Spleen (tissue), 11 donors: ENCODE measurements around the gene GRIK4. TPM values are rescaled to one million over a fixed set of nuclear protein-coding genes. Genes with fewer than 3 reads are reported as not detected.

Source experiments
- DNase-seq: peaks from one replicate; pipeline ENCODE4 v3.0.0-alpha.2; 2020
- H3K27ac ChIP-seq, 8 donors: fragments of 200-600 bp; sonication (generic) in 7 of 8; 1 replicate in 4 of 8; 2 replicates in 4 of 8; pipeline versions ENCODE4 v1.5.0 to v1.8.0; 2016 to 2021; ENCODE audit warnings: inconsistent platforms in 4 of 8, mild to moderate bottlenecking in 4 of 8, moderate library complexity in 1 of 8
- H3K27me3 ChIP-seq, 7 donors: fragments of 200-600 bp; sonication (generic) in 6 of 7; replicated peaks in 1 of 7; 1 replicate in 4 of 7; 2 replicates in 3 of 7; pipeline versions ENCODE4 v1.5.0 to v1.8.0; 2016 to 2021; ENCODE audit warnings: inconsistent platforms in 3 of 7, mild to moderate bottlenecking in 1 of 7
- H3K36me3 ChIP-seq, 6 donors: fragments of 200-600 bp; sonication (generic) in 5 of 6; 1 replicate in 4 of 6; 2 replicates in 2 of 6; pipeline versions ENCODE4 v1.5.0 to v1.8.0; 2016 to 2021; ENCODE audit warnings: inconsistent platforms in 2 of 6
- H3K4me1 ChIP-seq, 6 donors: fragments of 200-600 bp; sonication (generic) in 5 of 6; 1 replicate in 3 of 6; 2 replicates in 3 of 6; pipeline versions ENCODE4 v1.5.0 to v1.8.0; 2016 to 2021; ENCODE audit warnings: inconsistent platforms in 3 of 6
- H3K4me3 ChIP-seq, 8 donors: fragments of 200-600 bp; sonication (generic) in 7 of 8; 1 replicate in 4 of 8; 2 replicates in 4 of 8; pipeline versions ENCODE4 v1.5.0 to v1.8.0; 2016 to 2021; ENCODE audit warnings: inconsistent platforms in 4 of 8, mild to moderate bottlenecking in 4 of 8, moderate library complexity in 2 of 8
- H3K9me3 ChIP-seq, 8 donors: fragments of 200-600 bp; sonication (generic) in 7 of 8; 1 replicate in 4 of 8; 2 replicates in 4 of 8; pipeline versions ENCODE4 v1.5.0 to v1.8.0; 2016 to 2021; ENCODE audit warnings: inconsistent platforms in 4 of 8
- CTCF ChIP-seq, 11 experiments: fragments of 200-600 bp in 7 of 11; fragments of 450-650 bp in 4 of 11; sonication (generic) in 4 of 11; IDR thresholded peaks in 8 of 11; conservative IDR thresholded peaks in 3 of 11; 1 replicate in 7 of 11; 2 replicates in 4 of 11; pipeline versions ENCODE4 v1.4.0 to v1.8.0; 2016 to 2021; ENCODE audit warnings: antibody characterized with exemption in 11 of 11, inconsistent platforms in 4 of 11, mild to moderate bottlenecking in 1 of 11
- POLR2A ChIP-seq, 3 donors: fragments of 450-650 bp; IDR thresholded peaks; one replicate each; pipeline ENCODE4 v1.5.1; 2017; ENCODE audit warnings: antibody characterized with exemption in 3 of 3, mild to moderate bottlenecking in 1 of 3
- POLR2AphosphoS5 ChIP-seq, 3 donors: sonication (generic); formaldehyde crosslinking; IDR thresholded peaks; one replicate each; pipeline ENCODE4 v1.5.1; 2017; ENCODE audit warnings: antibody characterized with exemption in 3 of 3
- WGBS, 5 donors: extraction: QIAGEN DNeasy Blood & Tissue Kit in 3 of 5; methylation state at CpG; one replicate each; pipeline versions ENCODE4 v1.1.5 to v1.1.7; 2013 to 2018; 5-methylcytosine and 5-hydroxymethylcytosine counted together
- intact Hi-C: fragments of 100-400 bp; cut with DNase I; formaldehyde crosslinking; loops from one replicate; pipeline ENCODE4 v1.15.0; 2023; ENCODE audit warnings: low total_unique reads
- polyA plus RNA-seq, 3 donors: library from polyadenylated mRNA; stranded (reverse); fragments of 200-250 nt; gene quantifications; one replicate each; pipeline ENCODE4 v1.2.1, GENCODE V29; 2013
- total RNA-seq, 7 donors: library from RNA; depleted of rRNA in 3 of 7; stranded (reverse); fragments of >200 nt in 3 of 7; fragmentation: NEBNext Ultra II Directional in 4 of 7; extraction: Animal tissue kit (Norgen Biotek cat#: 25700) in 4 of 7; gene quantifications; one replicate each; pipeline versions ENCODE4 v1.1.0 to v1.2.1, GENCODE V29; 2016 to 2021
- donor health status: healthy with polysubstance abuse.
- donor health status: DM: no; HTN: no; CAD: no; lungs with moderate emphysema.
- donor health status: DM: no; HTN: no; CAD: no.
- donor health status: Bipolar disorder and iron deficiency.
- donor health status: healthy.
- donor health status: DM: no; HTN: no; CAD: no.
- donor health status: DM: yes; HTN: yes; CAD: no.

The GRIK4 gene
- total and polyA plus RNA-seq, 10 donors, result 0.04 to 2.4 (median 0.59) TPM

- TF ChIP-seq POLR2AphosphoS5 (IDR thresholded peaks at IDR 0.05) (no peak), POLR2A (IDR thresholded peaks at IDR 0.05) (no peak), CTCF (IDR thresholded peaks at IDR 0.05 in 8 of 11, conservative IDR thresholded peaks at IDR 0.05 in 3 of 11) (no peak)
- peaks cover 0 to 19% (median 11%) of the 10 kb centered on the region in 6 donors for H3K4me1 ChIP-seq
- no peaks in the 10 kb centered on the region for H3K9me3 ChIP-seq
- 81 to 87% (median 83%) methylated on average over 16 of the region's 16 CpGs for WGBS, 5 donors
- no peaks in the 10 kb centered on the region for H3K36me3 ChIP-seq
- peaks cover 0 to 13% (median 0%) of the 10 kb centered on the region in 7 donors for H3K27me3 ChIP-seq
- H3K27ac ChIP-seq, result peak overlapping the region in 1 of 8 donors; percentile 45
- no peak overlapping the region for H3K4me3 ChIP-seq
- intact Hi-C loops, result loop anchor here (10.0 kb wide), 1 partner anchor 272 kb away; no protein-coding TSS in a partner anchor
- peak; percentile 78 for DNase-seq
Observed at GRCh38 chr11:120956710-120957495, 445.4 kb downstream of the GRIK4 start.

GRCh38 chr11:120958185-120958584 is 446.6 kb downstream of the GRIK4 start:
- WGBS, 5 donors, result 89 to 98% (median 91%) methylated on average over 14 of the region's 14 CpGs
- H3K4me1 ChIP-seq, result peaks cover 0 to 8% (median 5%) of the 10 kb centered on the region in 6 donors
- no peak overlapping the region for H3K4me3 ChIP-seq
- no peak for DNase-seq
- no peaks in the 10 kb centered on the region for H3K9me3 ChIP-seq
- no peaks in the 10 kb centered on the region for H3K36me3 ChIP-seq
- TF ChIP-seq CTCF (IDR thresholded peaks at IDR 0.05 in 8 of 11, conservative IDR thresholded peaks at IDR 0.05 in 3 of 11), result no peak
- TF ChIP-seq POLR2A (IDR thresholded peaks at IDR 0.05), result no peak
- no peak for TF ChIP-seq POLR2AphosphoS5 (IDR thresholded peaks at IDR 0.05)
- no peak overlapping the region for H3K27ac ChIP-seq
- no peaks in the 10 kb centered on the region for H3K27me3 ChIP-seq
- intact Hi-C loops, result loop anchor here (10.0 kb wide), 1 partner anchor 273 kb away; no protein-coding TSS in a partner anchor

- intact Hi-C loops, result loop anchor here (10.0 kb wide), 1 partner anchor 274 kb away; no protein-coding TSS in a partner anchor
- no peaks in the 10 kb centered on the region for H3K27me3 ChIP-seq
- no peaks in the 10 kb centered on the region for H3K36me3 ChIP-seq
- H3K4me3 ChIP-seq, result no peak overlapping the region
- H3K9me3 ChIP-seq, result no peaks in the 10 kb centered on the region
- no peak for TF ChIP-seq POLR2A (IDR thresholded peaks at IDR 0.05)
- no peak for TF ChIP-seq POLR2AphosphoS5 (IDR thresholded peaks at IDR 0.05)
- TF ChIP-seq CTCF (IDR thresholded peaks at IDR 0.05 in 8 of 11, conservative IDR thresholded peaks at IDR 0.05 in 3 of 11), result no peak
- 71 to 85% (median 77%) methylated on average over 3 of the region's 3 CpGs for WGBS, 5 donors
- H3K27ac ChIP-seq, result no peak overlapping the region
- peaks cover 0 to 8% (median 5%) of the 10 kb centered on the region in 6 donors for H3K4me1 ChIP-seq
- DNase-seq, result no peak
Observed at GRCh38 chr11:120959189-120959588, 447.6 kb downstream of the GRIK4 start.

- H3K36me3 ChIP-seq, result no peaks in the 10 kb centered on the region
- intact Hi-C loops, result no loop called here
- H3K9me3 ChIP-seq, result no peaks in the 10 kb centered on the region
- peaks cover 0 to 21% (median 0%) of the 10 kb centered on the region in 7 donors for H3K27me3 ChIP-seq
- no peaks in the 10 kb centered on the region for H3K4me1 ChIP-seq
- no peak overlapping the region for H3K4me3 ChIP-seq
- TF ChIP-seq POLR2A (IDR thresholded peaks at IDR 0.05) (no peak), CTCF (IDR thresholded peaks at IDR 0.05 in 8 of 11, conservative IDR thresholded peaks at IDR 0.05 in 3 of 11) (no peak), POLR2AphosphoS5 (IDR thresholded peaks at IDR 0.05) (no peak)
- 71 to 92% (median 81%) methylated on average over 1 of the region's 1 CpG for WGBS, 5 donors
- H3K27ac ChIP-seq, result no peak overlapping the region
- DNase-seq, result no peak
Observed at GRCh38 chr11:120964857-120965256, 453.3 kb downstream of the GRIK4 start.
